CD4-positive, alpha-beta T cell (primary cell): ENCODE data around the gene AFF3. TPM values are rescaled to one million over a fixed set of nuclear protein-coding genes. Genes with fewer than 3 reads are reported as not detected.

Experiments
- ATAC-seq: fragments of 200-7000 bp; cut with Tn5 transposase; one replicate; pipeline ENCODE4 v1.10.0; 2022; ENCODE audit warnings: mild to moderate bottlenecking; ENCODE audit not compliant: poor library complexity
- CTCF ChIA-PET: fragments of 350-600 bp; sonication (Branson Sonifier 250); formaldehyde crosslinking; loops from one replicate; lab custom pipeline; 2021; ENCODE audit warnings: antibody characterized with exemption, inconsistent platforms; lab: Charles Lee
- POLR2A ChIA-PET: fragments of 350-600 bp; sonication (Branson Sonifier 250); formaldehyde crosslinking; loops from one replicate; lab custom pipeline; 2021; ENCODE audit warnings: antibody characterized with exemption, inconsistent platforms; lab: Charles Lee
- DNase-seq, 14 experiments: peaks; one replicate each; pipeline ENCODE4 v3.0.0-alpha.2; 2013 to 2020; ENCODE audit warnings: mixed read lengths in 2 of 14
- H3K27ac ChIP-seq, 2 donors: one replicate each; pipeline versions ENCODE4 v1.5.1 to v1.7.0; 2013; ENCODE audit warnings: low read length in 2 of 2, low read depth in 1 of 2, mild to moderate bottlenecking in 1 of 2
- H3K27me3 ChIP-seq, 2 experiments: 1 replicate in 1 of 2; 2 replicates in 1 of 2; pipeline versions ENCODE4 v1.6.1 to v1.7.0; 2013; ENCODE audit warnings: low read length in 2 of 2, control low read depth in 1 of 2, mild to moderate bottlenecking in 1 of 2, moderate library complexity in 1 of 2; ENCODE audit not compliant: insufficient read depth in 2 of 2, control insufficient read depth in 1 of 2
- H3K36me3 ChIP-seq: one replicate; pipeline ENCODE4 v1.6.1; 2013; ENCODE audit warnings: low read length, control low read depth; ENCODE audit not compliant: insufficient read depth
- H3K4me1 ChIP-seq: one replicate; pipeline ENCODE4 v1.6.1; 2013; ENCODE audit warnings: low read length, control low read depth; ENCODE audit not compliant: insufficient read depth
- H3K4me3 ChIP-seq: one replicate; pipeline ENCODE4 v1.5.1; 2013; ENCODE audit warnings: mild to moderate bottlenecking, low read length, moderate library complexity
- H3K9me3 ChIP-seq, 2 experiments: 1 replicate in 1 of 2; 2 replicates in 1 of 2; pipeline versions ENCODE4 v1.6.1 to v1.7.0; 2013; ENCODE audit warnings: low read length in 2 of 2, mild to moderate bottlenecking in 2 of 2, control low read depth in 1 of 2, moderate library complexity in 1 of 2; ENCODE audit not compliant: control insufficient read depth in 1 of 2, insufficient read depth in 1 of 2
- H3K27ac Mint-ChIP-seq: one replicate; pipeline ENCODE4 v1.8.0; 2020; ENCODE audit warnings: mixed read lengths
- H3K27me3 Mint-ChIP-seq: one replicate; pipeline ENCODE4 v1.8.0; 2021; ENCODE audit warnings: mixed read lengths
- H3K36me3 Mint-ChIP-seq: one replicate; pipeline ENCODE4 v1.8.0; 2021; ENCODE audit warnings: low read depth, mixed read lengths
- H3K4me1 Mint-ChIP-seq: one replicate; pipeline ENCODE4 v1.8.0; 2021; ENCODE audit warnings: low read depth, mixed read lengths
- H3K4me3 Mint-ChIP-seq: one replicate; pipeline ENCODE4 v1.8.0; 2020; ENCODE audit warnings: mild to moderate bottlenecking, mixed read lengths
- H3K9me3 Mint-ChIP-seq: one replicate; pipeline ENCODE4 v1.8.0; 2020; ENCODE audit warnings: mixed read lengths
- intact Hi-C, 2 experiments: fragments of 100-400 bp; cut with DNase I in 1 of 2; cut with micrococcal nuclease in 1 of 2; formaldehyde crosslinking; loops; one replicate each; pipeline versions ENCODE4 v1.15.1 to v1.9.0; 2023 to 2025; cut with DNase I, micrococcal nuclease
- total RNA-seq, 174 experiments: library from RNA in 2 of 174; stranded (reverse) in 2 of 174; gene quantifications; one replicate each; pipeline ENCODE4 v1.2.3 and lab custom pipeline; 2021 to 2026
- TF ChIP-seq, protein P1 (sequence below): fragments of 200-600 bp; IDR thresholded peaks from one replicate; pipeline ENCODE4 v1.8.0; 2022; ENCODE audit warnings: antibody characterized with exemption, mild to moderate bottlenecking

The AFF3 gene
- total RNA-seq, 2 experiments from 2014 or later = 15.4 to 15.7 TPM

DNA sequence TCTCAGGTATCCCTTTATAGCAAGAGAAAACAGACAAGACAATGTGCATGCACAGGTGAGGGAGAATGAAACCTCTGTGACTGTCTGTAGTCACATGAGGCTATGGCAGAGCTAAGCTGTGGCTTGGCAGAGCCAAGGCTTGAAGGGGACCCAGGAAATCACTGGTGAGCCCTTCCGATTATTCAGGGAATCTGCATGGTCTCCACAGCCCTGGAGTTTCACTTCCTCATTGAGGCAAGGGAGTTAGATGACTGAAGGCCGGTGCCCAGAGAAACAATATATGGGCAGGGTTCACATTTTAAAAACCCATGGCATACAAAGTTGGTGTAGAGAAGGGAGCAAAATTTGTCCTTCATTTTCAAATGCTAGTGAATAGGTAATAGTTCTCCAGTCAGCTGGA lies 508.2 kb downstream of the AFF3 start:
- TF ChIP-seq, protein P1, sequence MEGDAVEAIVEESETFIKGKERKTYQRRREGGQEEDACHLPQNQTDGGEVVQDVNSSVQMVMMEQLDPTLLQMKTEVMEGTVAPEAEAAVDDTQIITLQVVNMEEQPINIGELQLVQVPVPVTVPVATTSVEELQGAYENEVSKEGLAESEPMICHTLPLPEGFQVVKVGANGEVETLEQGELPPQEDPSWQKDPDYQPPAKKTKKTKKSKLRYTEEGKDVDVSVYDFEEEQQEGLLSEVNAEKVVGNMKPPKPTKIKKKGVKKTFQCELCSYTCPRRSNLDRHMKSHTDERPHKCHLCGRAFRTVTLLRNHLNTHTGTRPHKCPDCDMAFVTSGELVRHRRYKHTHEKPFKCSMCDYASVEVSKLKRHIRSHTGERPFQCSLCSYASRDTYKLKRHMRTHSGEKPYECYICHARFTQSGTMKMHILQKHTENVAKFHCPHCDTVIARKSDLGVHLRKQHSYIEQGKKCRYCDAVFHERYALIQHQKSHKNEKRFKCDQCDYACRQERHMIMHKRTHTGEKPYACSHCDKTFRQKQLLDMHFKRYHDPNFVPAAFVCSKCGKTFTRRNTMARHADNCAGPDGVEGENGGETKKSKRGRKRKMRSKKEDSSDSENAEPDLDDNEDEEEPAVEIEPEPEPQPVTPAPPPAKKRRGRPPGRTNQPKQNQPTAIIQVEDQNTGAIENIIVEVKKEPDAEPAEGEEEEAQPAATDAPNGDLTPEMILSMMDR = no peak
- POLR2A ChIA-PET = no interaction called here
- H3K36me3 Mint-ChIP-seq = no peaks in the 10 kb centered on the region
- H3K9me3 Mint-ChIP-seq = no peaks in the 10 kb centered on the region
- intact Hi-C loops = no loop called here
- H3K27me3 ChIP-seq = no peaks in the 10 kb centered on the region
- no peak overlapping the region for H3K4me3 Mint-ChIP-seq
- H3K4me1 Mint-ChIP-seq = no peaks in the 10 kb centered on the region
- ATAC-seq (no peak), DNase-seq (no peak)
- CTCF ChIA-PET = no interaction called here
- no peak overlapping the region for H3K27ac Mint-ChIP-seq
- no peaks in the 10 kb centered on the region for H3K27me3 Mint-ChIP-seq
- H3K27ac ChIP-seq = no peak overlapping the region
- peaks cover 0 to 25% of the 10 kb centered on the region in 2 experiments for H3K9me3 ChIP-seq
- H3K4me3 ChIP-seq = no peak overlapping the region
- no peaks in the 10 kb centered on the region for H3K4me1 ChIP-seq
- H3K36me3 ChIP-seq = no peaks in the 10 kb centered on the region

DNA sequence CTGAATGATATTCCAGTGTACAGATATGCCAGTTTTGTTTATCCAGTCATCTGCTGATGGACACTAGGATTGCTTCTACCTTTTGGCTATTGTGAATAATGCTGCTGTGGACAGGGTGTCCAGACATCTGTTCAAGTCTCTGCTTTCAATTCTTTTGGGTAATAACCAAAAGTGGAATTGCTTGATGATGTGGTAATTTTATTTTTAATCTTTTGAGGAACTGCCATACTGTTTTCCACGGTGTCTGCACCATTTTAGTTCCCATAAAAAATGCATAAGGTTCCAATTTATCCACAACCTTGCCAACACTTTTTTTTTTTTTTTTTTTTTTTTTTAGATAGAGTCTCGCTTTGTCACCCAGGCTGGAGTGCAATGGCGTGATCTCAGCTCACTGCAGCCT lies 510.7 kb downstream of the AFF3 start:
- H3K36me3 Mint-ChIP-seq = no peaks in the 10 kb centered on the region
- no peak overlapping the region for H3K4me3 Mint-ChIP-seq
- no peaks in the 10 kb centered on the region for H3K27me3 Mint-ChIP-seq
- Histone ChIP-seq H3K9me3 (peaks cover 0 to 23% of the 10 kb centered on the region in 2 experiments), H3K4me1 (no peaks in the 10 kb centered on the region), H3K36me3 (no peaks in the 10 kb centered on the region), H3K27ac (no peak overlapping the region), H3K4me3 (no peak overlapping the region), H3K27me3 (no peaks in the 10 kb centered on the region)
- H3K4me1 Mint-ChIP-seq = no peaks in the 10 kb centered on the region
- DNase-seq (no peak), ATAC-seq (no peak)
- TF ChIP-seq, protein P1 = no peak
- ChIA-PET POLR2A (no interaction called here), CTCF (no interaction called here)
- intact Hi-C loops = no loop called here
- H3K27ac Mint-ChIP-seq = no peak overlapping the region
- H3K9me3 Mint-ChIP-seq = no peaks in the 10 kb centered on the region

DNA sequence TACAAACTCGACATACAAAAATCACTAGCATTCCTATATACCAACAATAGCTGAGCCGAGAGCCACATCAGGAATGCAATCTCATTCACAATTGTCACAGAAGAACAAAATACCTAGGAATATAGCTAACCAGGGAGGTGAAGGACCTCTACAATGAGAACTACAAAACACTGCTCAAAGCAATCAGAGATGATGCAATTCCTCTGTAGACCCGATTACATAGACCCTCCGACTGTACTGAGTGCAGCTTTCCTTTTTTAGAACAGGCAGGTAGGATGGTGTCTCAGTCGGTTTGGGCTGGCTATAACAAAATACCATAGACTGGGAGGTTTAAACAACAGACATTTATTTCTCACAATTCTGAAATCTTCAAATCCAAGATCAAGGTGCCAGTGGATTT lies 513.1 kb downstream of the AFF3 start:
- Mint-ChIP-seq H3K4me1 (no peaks in the 10 kb centered on the region), H3K4me3 (no peak overlapping the region), H3K36me3 (no peaks in the 10 kb centered on the region), H3K27ac (no peak overlapping the region), H3K27me3 (no peaks in the 10 kb centered on the region), H3K9me3 (no peaks in the 10 kb centered on the region)
- ATAC-seq = no peak
- Histone ChIP-seq H3K9me3 (peaks cover 0 to 13% of the 10 kb centered on the region in 2 experiments), H3K4me1 (no peaks in the 10 kb centered on the region), H3K36me3 (no peaks in the 10 kb centered on the region), H3K4me3 (no peak overlapping the region), H3K27ac (no peak overlapping the region), H3K27me3 (no peaks in the 10 kb centered on the region)
- ChIA-PET POLR2A (no interaction called here), CTCF (no interaction called here)
- TF ChIP-seq, protein P1 = no peak
- intact Hi-C loops = no loop called here
- DNase-seq = no peak
